Hematopoietic multipotent progenitor cell treated with erythropoietin and hydrocortisone succinate and interleukin-3 and kit ligand, for 6 days (in vitro differentiated cells): ENCODE results near the gene PPP4R3B.
"Not testable (repeated sequence)": the region's sequence is repeated elsewhere in the genome, so short reads cannot be mapped to it uniquely, and the experiment has no call there.

Experiments used
- DNase-seq: peaks from one replicate; pipeline ENCODE4 v3.0.0-alpha.2; 2015

Gene PPP4R3B

GRCh38 chr2:55617175-55618024, at the start of gene PPP4R3B:
Gene PPP4R3B (minus strand): TSS chr2:55617622. CDS start chr2:55617285, 337 bp downstream.
- DNase-seq: peak; percentile 99

- DNase-seq: no peak
Measured at GRCh38 chr2:55653255-55653654, 35.8 kb upstream of the PPP4R3B start.

- DNase-seq: no peak
Measured at GRCh38 chr2:55649211-55649610, 31.8 kb upstream of the PPP4R3B start.

GRCh38 chr2:55636831-55637230, 19.4 kb upstream of the PPP4R3B start:
- no peak for DNase-seq

GRCh38 chr2:55628931-55629330, 11.5 kb upstream of the PPP4R3B start:
- DNase-seq: no peak

- no peak for DNase-seq
Measured at GRCh38 chr2:55627915-55628314, 10.5 kb upstream of the PPP4R3B start.

- DNase-seq: no peak
Measured at GRCh38 chr2:55621802-55622201, 4.4 kb upstream of the PPP4R3B start.

GRCh38 chr2:55620123-55620779, 2.8 kb upstream of the PPP4R3B start:
- DNase-seq: peak; percentile 66

GRCh38 chr2:55618275-55619055, 1.0 kb upstream of the PPP4R3B start:
- DNase-seq: peak; percentile 87

- no peak for DNase-seq
Measured at GRCh38 chr2:55618025-55618274, 528 bp upstream of the PPP4R3B start.

- peak; percentile 75 for DNase-seq
Measured at GRCh38 chr2:55616551-55617174, 759 bp downstream of the PPP4R3B start.

- no peak for DNase-seq
Measured at GRCh38 chr2:55611997-55612396, 5.4 kb downstream of the PPP4R3B start.

- DNase-seq: no peak
Measured at GRCh38 chr2:55610954-55611743, 6.3 kb downstream of the PPP4R3B start.

GRCh38 chr2:55609938-55610578, 7.4 kb downstream of the PPP4R3B start:
- no peak for DNase-seq

GRCh38 chr2:55609193-55609794, 8.1 kb downstream of the PPP4R3B start:
- no peak for DNase-seq

GRCh38 chr2:55607717-55608116, 9.7 kb downstream of the PPP4R3B start:
- no peak for DNase-seq

GRCh38 chr2:55604027-55604565, 13.3 kb downstream of the PPP4R3B start:
- no peak for DNase-seq

- no peak for DNase-seq
Measured at GRCh38 chr2:55601849-55602248, 15.6 kb downstream of the PPP4R3B start.

- no peak for DNase-seq
Measured at GRCh38 chr2:55598056-55598795, 19.2 kb downstream of the PPP4R3B start.

GRCh38 chr2:55596795-55597194, 20.6 kb downstream of the PPP4R3B start:
- DNase-seq: not testable (repeated sequence)
